Esophagus muscularis mucosa (tissue), 4 donors: ENCODE measurements around the gene SLC7A14. TPM values are rescaled to one million over a fixed set of nuclear protein-coding genes. Genes with fewer than 3 reads are reported as not detected.

ENCODE experiments used
- DNase-seq: peaks from one replicate; pipeline ENCODE4 v3.0.0-alpha.2; 2017; ENCODE audit errors: extremely low spot score
- H3K27ac ChIP-seq, 4 donors: fragments of 200-600 bp; sonication (generic); replicated peaks in 1 of 4; 1 replicate in 3 of 4; 2 replicates in 1 of 4; pipeline ENCODE4 v1.5.1; 2016 to 2019; ENCODE audit warnings: mild to moderate bottlenecking in 1 of 4
- H3K27me3 ChIP-seq, 4 donors: fragments of 200-600 bp; sonication (generic); one replicate each; pipeline versions ENCODE4 v1.5.1 to v1.6.0; 2016 to 2019
- H3K36me3 ChIP-seq, 4 donors: fragments of 200-600 bp; sonication (generic); one replicate each; pipeline ENCODE4 v1.5.1; 2016 to 2019
- H3K4me1 ChIP-seq, 4 donors: fragments of 200-600 bp; sonication (generic); one replicate each; pipeline ENCODE4 v1.5.1; 2016 to 2019
- H3K4me3 ChIP-seq, 4 donors: fragments of 200-600 bp; sonication (generic); 1 replicate in 2 of 4; 2 replicates in 2 of 4; pipeline ENCODE4 v1.5.1; 2016 to 2019; ENCODE audit warnings: mild to moderate bottlenecking in 4 of 4, moderate library complexity in 1 of 4
- H3K9me3 ChIP-seq, 4 donors: fragments of 200-600 bp; sonication (generic); 1 replicate in 3 of 4; 2 replicates in 1 of 4; pipeline ENCODE4 v1.5.1; 2016 to 2019
- EP300 ChIP-seq: sonication (generic); formaldehyde crosslinking; IDR thresholded peaks from one replicate; pipeline ENCODE4 v1.6.1; 2017; ENCODE audit warnings: antibody characterized with exemption
- POLR2A ChIP-seq: fragments of 450-650 bp; IDR thresholded peaks from one replicate; pipeline ENCODE4 v1.6.1; 2017; ENCODE audit warnings: antibody characterized with exemption, moderate library complexity, mild to moderate bottlenecking, low read depth
- POLR2AphosphoS5 ChIP-seq, 2 donors: sonication (generic); formaldehyde crosslinking; IDR thresholded peaks; one replicate each; pipeline ENCODE4 v1.6.1; 2017; ENCODE audit warnings: antibody characterized with exemption in 2 of 2
- WGBS: methylation state at CpG from one replicate; pipeline ENCODE4 v1.1.5; 2018; 5-methylcytosine and 5-hydroxymethylcytosine counted together
- intact Hi-C: fragments of 100-400 bp; cut with DNase I; formaldehyde crosslinking; loops from one replicate; pipeline ENCODE4 v1.15.1; 2023
- total RNA-seq, 4 donors: library from RNA; depleted of rRNA; stranded (reverse); fragments of >200 nt; gene quantifications; one replicate each; pipeline versions ENCODE4 v1.1.0 to v1.2.1, GENCODE V29; 2016
- TF ChIP-seq, protein P1 (sequence below), 3 experiments: fragments of 200-600 bp in 2 of 3; fragments of 450-650 bp in 1 of 3; sonication (generic) in 2 of 3; IDR thresholded peaks; one replicate each; pipeline ENCODE4 v1.5.1; 2017 to 2019; ENCODE audit warnings: antibody characterized with exemption in 3 of 3, mild to moderate bottlenecking in 2 of 3, moderate library complexity in 1 of 3

Gene SLC7A14
- total RNA-seq, 4 donors from 2014 or later, result 0.42 to 1.3 (median 0.58) TPM

DNA sequence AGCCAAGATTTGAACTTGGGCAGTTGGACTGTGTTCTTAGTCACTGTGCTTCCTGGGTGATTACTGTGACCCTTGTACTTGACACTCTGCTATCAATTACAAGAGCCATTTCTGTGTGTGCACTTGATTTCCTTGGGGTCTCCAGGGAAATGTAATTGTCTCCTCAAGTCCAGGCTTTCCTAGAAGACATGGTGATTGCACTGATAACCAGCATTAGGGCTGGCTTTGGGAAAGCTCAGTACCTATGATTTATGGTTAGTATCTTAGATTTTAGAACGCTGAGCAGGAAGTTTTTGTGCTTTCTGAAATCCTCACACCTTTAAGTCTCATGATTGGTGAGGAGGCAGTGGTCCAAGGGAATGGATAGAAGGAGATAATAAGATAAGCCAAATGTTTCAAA lies 168.8 kb downstream of the SLC7A14 start:
- DNase-seq, result no peak
- Histone ChIP-seq H3K4me3 (no peak overlapping the region), H3K27me3 (peaks cover 0 to 51% (median 13%) of the 10 kb centered on the region in 4 donors), H3K36me3 (no peaks in the 10 kb centered on the region), H3K4me1 (peaks cover 24 to 28% (median 25%) of the 10 kb centered on the region in 4 donors), H3K9me3 (no peaks in the 10 kb centered on the region), H3K27ac (no peak overlapping the region)
- intact Hi-C loops, result loop anchor here (10.0 kb wide), 1 partner anchor 278 kb away; no protein-coding TSS in a partner anchor
- TF ChIP-seq EP300, result no peak
- TF ChIP-seq, protein P1, sequence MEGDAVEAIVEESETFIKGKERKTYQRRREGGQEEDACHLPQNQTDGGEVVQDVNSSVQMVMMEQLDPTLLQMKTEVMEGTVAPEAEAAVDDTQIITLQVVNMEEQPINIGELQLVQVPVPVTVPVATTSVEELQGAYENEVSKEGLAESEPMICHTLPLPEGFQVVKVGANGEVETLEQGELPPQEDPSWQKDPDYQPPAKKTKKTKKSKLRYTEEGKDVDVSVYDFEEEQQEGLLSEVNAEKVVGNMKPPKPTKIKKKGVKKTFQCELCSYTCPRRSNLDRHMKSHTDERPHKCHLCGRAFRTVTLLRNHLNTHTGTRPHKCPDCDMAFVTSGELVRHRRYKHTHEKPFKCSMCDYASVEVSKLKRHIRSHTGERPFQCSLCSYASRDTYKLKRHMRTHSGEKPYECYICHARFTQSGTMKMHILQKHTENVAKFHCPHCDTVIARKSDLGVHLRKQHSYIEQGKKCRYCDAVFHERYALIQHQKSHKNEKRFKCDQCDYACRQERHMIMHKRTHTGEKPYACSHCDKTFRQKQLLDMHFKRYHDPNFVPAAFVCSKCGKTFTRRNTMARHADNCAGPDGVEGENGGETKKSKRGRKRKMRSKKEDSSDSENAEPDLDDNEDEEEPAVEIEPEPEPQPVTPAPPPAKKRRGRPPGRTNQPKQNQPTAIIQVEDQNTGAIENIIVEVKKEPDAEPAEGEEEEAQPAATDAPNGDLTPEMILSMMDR (IDR thresholded peaks at IDR 0.05), result no peak
- no peak for TF ChIP-seq POLR2A
- no peak for TF ChIP-seq POLR2AphosphoS5 (IDR thresholded peaks at IDR 0.05)
- 70% methylated on average over 1 of the region's 1 CpG for WGBS

DNA sequence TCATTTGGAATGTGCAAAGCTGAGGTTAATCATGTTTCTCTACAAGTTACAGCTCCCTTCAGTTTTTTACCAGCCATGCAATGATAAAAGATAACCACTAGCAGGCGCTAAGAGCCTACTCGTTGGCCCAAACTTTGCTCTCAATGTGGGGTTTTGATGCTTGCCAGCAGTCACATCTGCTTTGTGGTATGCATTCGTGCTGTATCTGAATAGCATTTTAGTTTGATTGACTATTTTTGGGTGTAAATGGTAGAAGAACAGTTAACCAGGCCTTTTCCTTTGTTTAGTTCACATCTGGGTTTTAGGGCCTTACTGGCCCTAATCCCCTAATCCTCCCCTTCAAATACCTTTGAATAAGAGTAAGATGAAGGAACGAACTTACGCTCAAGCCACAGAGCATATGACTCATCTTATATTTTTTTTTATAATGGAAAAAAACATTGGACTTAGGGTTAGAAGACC lies 171.6 kb downstream of the SLC7A14 start:
- Histone ChIP-seq H3K4me1 (peaks cover 12 to 14% (median 13%) of the 10 kb centered on the region in 4 donors), H3K27ac (no peak overlapping the region), H3K36me3 (no peaks in the 10 kb centered on the region), H3K9me3 (no peaks in the 10 kb centered on the region), H3K4me3 (no peak overlapping the region), H3K27me3 (peaks cover 0 to 38% (median 7%) of the 10 kb centered on the region in 4 donors)
- TF ChIP-seq, protein P1 (IDR thresholded peaks at IDR 0.05), result peak; percentile 78 to 95 (median 86)
- no peak for TF ChIP-seq EP300
- 28% methylated on average over 5 of the region's 5 CpGs for WGBS
- intact Hi-C loops, result loop anchor here (2.0 to 10.0 kb wide), 2 partner anchors 281 to 399 kb away; no protein-coding TSS in a partner anchor
- DNase-seq, result no peak

DNA sequence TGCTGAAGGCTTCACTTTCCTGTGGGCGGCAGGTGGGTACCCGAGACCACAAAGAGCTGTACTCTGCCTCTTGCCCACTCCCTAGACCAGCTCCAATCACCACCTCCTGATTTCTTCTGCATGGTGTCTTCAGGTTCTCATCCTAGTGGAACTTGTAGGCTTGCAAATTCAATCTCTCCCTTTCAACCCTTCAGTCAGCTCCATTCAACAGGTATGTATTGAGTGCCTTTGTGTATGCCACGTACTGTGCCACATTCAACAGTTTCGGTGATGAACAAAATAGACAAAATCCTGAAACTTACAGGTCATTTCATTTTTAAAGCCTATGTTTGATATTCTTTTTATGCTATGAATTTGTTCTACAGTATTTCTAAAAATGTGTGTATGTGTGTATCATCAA lies 172.6 kb downstream of the SLC7A14 start:
- DNase-seq, result no peak
- intact Hi-C loops, result loop anchor here (10.0 kb wide), 1 partner anchor 282 kb away; no protein-coding TSS in a partner anchor
- 93% methylated on average over 4 of the region's 4 CpGs for WGBS

DNA sequence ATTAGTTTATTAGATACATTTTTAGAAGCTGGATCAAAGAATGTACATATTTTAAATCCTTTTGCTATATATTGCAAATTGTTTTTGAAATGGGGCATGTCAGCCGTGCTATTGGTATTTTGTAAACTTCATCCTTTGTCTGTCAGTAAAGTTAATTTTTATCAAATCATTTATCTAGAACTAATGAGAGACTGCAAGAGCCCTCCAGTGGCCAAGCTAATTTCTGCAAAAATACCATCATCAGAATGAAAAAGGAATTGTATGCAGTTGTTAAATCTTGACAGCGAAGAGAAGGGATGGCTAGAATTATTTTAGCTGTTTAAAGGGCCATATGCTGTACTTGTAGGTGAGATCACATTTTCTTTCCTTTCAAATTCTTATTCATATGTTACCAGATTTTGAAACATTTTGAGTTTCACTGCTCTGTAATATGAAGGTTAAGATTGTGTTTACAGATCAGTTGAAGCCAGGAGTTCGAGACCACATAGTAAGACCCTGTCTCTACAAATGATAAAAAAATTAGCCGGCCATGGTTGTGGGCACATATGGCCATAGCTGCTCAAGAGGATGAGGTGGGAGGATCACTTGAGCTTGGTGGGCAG lies 175.3 kb downstream of the SLC7A14 start:
- H3K9me3 ChIP-seq, result no peaks in the 10 kb centered on the region
- peaks cover 0 to 5% (median 0%) of the 10 kb centered on the region in 4 donors for H3K27me3 ChIP-seq
- H3K4me3 ChIP-seq, result no peak overlapping the region
- no peak for TF ChIP-seq POLR2A
- TF ChIP-seq, protein P1 (IDR thresholded peaks at IDR 0.05), result peak; percentile 37 to 52 (median 43)
- TF ChIP-seq EP300, result no peak
- no peak for TF ChIP-seq POLR2AphosphoS5 (IDR thresholded peaks at IDR 0.05)
- no peaks in the 10 kb centered on the region for H3K36me3 ChIP-seq
- DNase-seq, result no peak
- H3K4me1 ChIP-seq, result no peaks in the 10 kb centered on the region
- intact Hi-C loops, result loop anchor here (10.0 kb wide), 1 partner anchor 284 kb away; no protein-coding TSS in a partner anchor
- H3K27ac ChIP-seq, result no peak overlapping the region
- 55% methylated on average over 4 of the region's 4 CpGs for WGBS

More for the DNA sequence above, 172.6 kb downstream of the SLC7A14 start:
- no peak for TF ChIP-seq POLR2AphosphoS5 (IDR thresholded peaks at IDR 0.05)
- TF ChIP-seq, protein P1 (IDR thresholded peaks at IDR 0.05), result no peak
- no peak for TF ChIP-seq EP300
- TF ChIP-seq POLR2A, result no peak
- no peak overlapping the region for H3K4me3 ChIP-seq
- H3K27me3 ChIP-seq, result peaks cover 0 to 28% (median 5%) of the 10 kb centered on the region in 4 donors
- H3K4me1 ChIP-seq, result peaks cover 2 to 4% (median 4%) of the 10 kb centered on the region in 4 donors
- H3K27ac ChIP-seq, result no peak overlapping the region
- no peaks in the 10 kb centered on the region for H3K9me3 ChIP-seq
- no peaks in the 10 kb centered on the region for H3K36me3 ChIP-seq

Other genes with a start within 250 kb of the SLC7A14 start
- 10 to 100 TPM; 34.7 to 54.4 (median 39.5) TPM for gene SKIL, start 228.4 kb downstream of the SLC7A14 start, total RNA-seq
- gene CLDN11, start 167.2 kb downstream of the SLC7A14 start, total RNA-seq, result 1 to 10 TPM; 3.0 to 5.2 (median 3.6) TPM